ENCODE measurements around the gene PLEKHG7. TPM values are rescaled to one million over a fixed set of nuclear protein-coding genes. Genes with fewer than 3 reads are reported as not detected.
A peak's percentile ranks its signal among the peaks of the same experiment; 100 is the strongest.

The PLEKHG7 gene
- total RNA-seq, 1 experiment from 2014 or later: not detected

DNA sequence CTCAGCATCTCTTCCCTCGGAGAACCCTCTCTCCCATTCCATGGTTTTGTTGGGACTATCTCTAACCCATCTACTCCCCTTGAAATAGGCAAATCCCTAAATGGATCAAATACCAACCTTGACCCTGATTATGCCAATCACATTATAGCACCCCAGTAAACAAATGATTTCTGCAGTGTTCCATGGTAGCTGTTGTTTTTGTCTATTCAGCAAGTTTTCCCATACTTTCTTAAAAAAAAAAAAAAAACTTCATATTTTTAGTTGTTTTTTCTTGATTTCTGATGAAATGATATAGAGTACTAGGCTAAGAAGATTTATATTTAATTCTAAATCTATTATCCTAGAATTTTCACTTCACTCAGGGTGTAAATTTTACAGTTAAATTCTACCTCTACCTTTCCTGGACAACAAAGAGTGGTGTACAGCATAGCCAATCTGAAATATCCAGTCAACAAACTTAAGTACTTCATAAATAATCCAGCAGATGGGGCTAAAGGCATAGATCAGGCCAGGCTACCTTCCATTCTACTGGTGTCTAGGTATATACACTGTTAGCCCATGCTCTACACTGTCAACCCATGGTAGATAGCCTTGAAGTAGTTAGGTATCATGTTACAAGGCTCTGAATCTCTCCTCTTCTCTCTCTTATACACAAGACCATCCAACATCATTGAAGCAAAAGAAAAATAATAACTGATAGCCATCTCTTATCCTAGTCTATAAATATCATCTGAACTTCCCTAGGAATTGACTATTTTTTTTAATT is 82.2 kb downstream of the PLEKHG7 start:
- Histone ChIP-seq H2AFZ (ENCODE audit: low read depth, low read length, poor library complexity, severe bottlenecking) (no peak overlapping the region), H3K4me1 (ENCODE audit: control insufficient read depth in 1 of 2, insufficient read depth in 2 of 2, low read length in 2 of 2) (no peaks in the 10 kb centered on the region), H4K20me1 (ENCODE audit: insufficient read depth) (no peaks in the 10 kb centered on the region), H3K27ac (ENCODE audit: low read depth, low read length) (no peak overlapping the region), H3K4me3 (replicated peaks in 1 of 2; ENCODE audit: low read depth in 1 of 2, low read length in 2 of 2) (no peak overlapping the region), H3K27me3 (ENCODE audit: insufficient read depth, low read length) (no peaks in the 10 kb centered on the region), H3K4me2 (ENCODE audit: low read length) (no peak overlapping the region), H3K79me2 (ENCODE audit: insufficient read depth, low read length) (no peaks in the 10 kb centered on the region), H3K36me3 (ENCODE audit: control insufficient read depth in 1 of 2, insufficient read depth in 2 of 2, low read length in 2 of 2) (no peaks in the 10 kb centered on the region), H3K9me3 (ENCODE audit: control insufficient read depth in 1 of 2, insufficient read depth in 1 of 2, low read depth in 1 of 2, low read length in 2 of 2) (no peaks in the 10 kb centered on the region), H3K9ac (ENCODE audit: low read length) (no peak overlapping the region), H3K9me2 (ENCODE audit: insufficient read depth) (no peaks in the 10 kb centered on the region)
- peak; percentile 72 for DNase-seq (ENCODE audit: low read depth, low spot score)
- CTCF ChIA-PET: interaction anchor here (0.7 to 2.0 kb wide), 14 partner anchors 8 to 635 kb away, joined by 3 to 9 read pairs (median 4); no protein-coding TSS in a partner anchor
- RAD21 ChIA-PET (ENCODE audit: low non-redundant PET in 1 of 2, low total read pairs in 2 of 2, uncharacterized antibody in 2 of 2, unreplicated experiment in 2 of 2): interaction anchor here in 1 of 2 experiments (1.2 kb wide), 1 partner anchor 159 kb away, joined by 3 read pairs; no protein-coding TSS in a partner anchor
- ATAC-seq: peak; percentile 100
- TF ChIP-seq YY1 (IDR thresholded peaks at IDR 0.05; ENCODE audit: extremely low read depth, insufficient replicate concordance, low read depth, low read length) (no peak), CBX3 (IDR thresholded peaks at IDR 0.05; ENCODE audit: low read depth) (0 out of 2 replicates have a peak, but pooled peaks have one; percentile 25), RAD21 (IDR thresholded peaks at IDR 0.05; ENCODE audit: low read depth) (peak; percentile 92), EZH2phosphoT487 (IDR thresholded peaks at IDR 0.05; ENCODE audit: borderline replicate concordance) (no peak)
- TF ChIP-seq, protein P1, sequence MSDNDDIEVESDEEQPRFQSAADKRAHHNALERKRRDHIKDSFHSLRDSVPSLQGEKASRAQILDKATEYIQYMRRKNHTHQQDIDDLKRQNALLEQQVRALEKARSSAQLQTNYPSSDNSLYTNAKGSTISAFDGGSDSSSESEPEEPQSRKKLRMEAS (IDR thresholded peaks at IDR 0.05): 0 out of 2 replicates have a peak, but pooled peaks have one; percentile 25
- TF ChIP-seq, protein P2, sequence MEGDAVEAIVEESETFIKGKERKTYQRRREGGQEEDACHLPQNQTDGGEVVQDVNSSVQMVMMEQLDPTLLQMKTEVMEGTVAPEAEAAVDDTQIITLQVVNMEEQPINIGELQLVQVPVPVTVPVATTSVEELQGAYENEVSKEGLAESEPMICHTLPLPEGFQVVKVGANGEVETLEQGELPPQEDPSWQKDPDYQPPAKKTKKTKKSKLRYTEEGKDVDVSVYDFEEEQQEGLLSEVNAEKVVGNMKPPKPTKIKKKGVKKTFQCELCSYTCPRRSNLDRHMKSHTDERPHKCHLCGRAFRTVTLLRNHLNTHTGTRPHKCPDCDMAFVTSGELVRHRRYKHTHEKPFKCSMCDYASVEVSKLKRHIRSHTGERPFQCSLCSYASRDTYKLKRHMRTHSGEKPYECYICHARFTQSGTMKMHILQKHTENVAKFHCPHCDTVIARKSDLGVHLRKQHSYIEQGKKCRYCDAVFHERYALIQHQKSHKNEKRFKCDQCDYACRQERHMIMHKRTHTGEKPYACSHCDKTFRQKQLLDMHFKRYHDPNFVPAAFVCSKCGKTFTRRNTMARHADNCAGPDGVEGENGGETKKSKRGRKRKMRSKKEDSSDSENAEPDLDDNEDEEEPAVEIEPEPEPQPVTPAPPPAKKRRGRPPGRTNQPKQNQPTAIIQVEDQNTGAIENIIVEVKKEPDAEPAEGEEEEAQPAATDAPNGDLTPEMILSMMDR (IDR thresholded peaks at IDR 0.05 in 2 of 3, conservative IDR thresholded peaks at IDR 0.05 in 1 of 3; ENCODE audit: borderline replicate concordance in 1 of 3, insufficient read depth in 1 of 3, low read depth in 2 of 3, low read length in 2 of 3): peak; percentile 49 to 76 (median 62); a peak in 5 of 6 replicates
- POLR2A ChIA-PET: no interaction called here
- no TSS peak for BruUV-seq (replicated peaks)
- intact Hi-C loops (cut with micrococcal nuclease): loop anchor here (1.0 to 5.0 kb wide), 3 partner anchors 202 to 1317 kb away; no protein-coding TSS in a partner anchor

Data from HCT116 (cell line).